GM12878 (cell line): Measurements from ENCODE around the gene BPIFB4.

ENCODE experiments used
- EZH2 ChIP-seq: IDR thresholded peaks from 2 replicates; pipeline ENCODE4 v1.6.1; 2012; ENCODE audit warnings: low read depth, mild to moderate bottlenecking, control low read depth, inconsistent platforms, low read length, borderline replicate concordance; ENCODE audit not compliant: control insufficient read depth
- POLR2A ChIP-seq: IDR thresholded peaks from 2 replicates; pipeline ENCODE4 v1.6.1; 2011; ENCODE audit warnings: low read depth, mild to moderate bottlenecking, low read length
- POLR2AphosphoS2 ChIP-seq: IDR thresholded peaks from 2 replicates; pipeline ENCODE4 v1.6.1; 2011; ENCODE audit warnings: low read depth, mild to moderate bottlenecking, low read length, improper control_type of control experiment, moderate library complexity
- STAT3 ChIP-seq: IDR thresholded peaks from 2 replicates; pipeline ENCODE4 v1.6.1; 2011; ENCODE audit warnings: low read depth, low read length, improper control_type of control experiment
- ZNF274 ChIP-seq: IDR thresholded peaks from one replicate; pipeline ENCODE4 v1.8.0; 2011; ENCODE audit not compliant: insufficient read length, insufficient read depth
- ZZZ3 ChIP-seq: IDR thresholded peaks from 2 replicates; pipeline ENCODE4 v1.6.1; 2011; ENCODE audit warnings: low read depth; ENCODE audit not compliant: control insufficient read depth, insufficient read length
- TF ChIP-seq, protein P1 (sequence below): IDR thresholded peaks from 2 replicates; pipeline ENCODE4 v1.6.1; 2012; ENCODE audit warnings: low read depth, low read length, improper control_type of control experiment
- TF ChIP-seq, protein P2 (sequence below): fragments of 450-650 bp; IDR thresholded peaks from 2 replicates; pipeline ENCODE4 v1.6.1; 2017; ENCODE audit warnings: antibody characterized with exemption, mild to moderate bottlenecking, moderate library complexity
- TF ChIP-seq, protein P3 (sequence below), 3 experiments: IDR thresholded peaks in 2 of 3; conservative IDR thresholded peaks in 1 of 3; 2 replicates each; pipeline ENCODE4 v1.5.1; 2011; ENCODE audit warnings: low read depth in 3 of 3, low read length in 3 of 3, mild to moderate bottlenecking in 3 of 3, control low read depth in 2 of 3, moderate library complexity in 2 of 3, inconsistent platforms in 1 of 3, mixed read lengths in 1 of 3; ENCODE audit not compliant: control insufficient read depth in 2 of 3, insufficient read depth in 1 of 3; ENCODE audit errors: extremely low read depth in 1 of 3
- TF ChIP-seq, protein P4 (sequence below): fragments of 450-650 bp; IDR thresholded peaks from 2 replicates; pipeline ENCODE4 v1.6.1; 2017; ENCODE audit warnings: mild to moderate bottlenecking

DNA sequence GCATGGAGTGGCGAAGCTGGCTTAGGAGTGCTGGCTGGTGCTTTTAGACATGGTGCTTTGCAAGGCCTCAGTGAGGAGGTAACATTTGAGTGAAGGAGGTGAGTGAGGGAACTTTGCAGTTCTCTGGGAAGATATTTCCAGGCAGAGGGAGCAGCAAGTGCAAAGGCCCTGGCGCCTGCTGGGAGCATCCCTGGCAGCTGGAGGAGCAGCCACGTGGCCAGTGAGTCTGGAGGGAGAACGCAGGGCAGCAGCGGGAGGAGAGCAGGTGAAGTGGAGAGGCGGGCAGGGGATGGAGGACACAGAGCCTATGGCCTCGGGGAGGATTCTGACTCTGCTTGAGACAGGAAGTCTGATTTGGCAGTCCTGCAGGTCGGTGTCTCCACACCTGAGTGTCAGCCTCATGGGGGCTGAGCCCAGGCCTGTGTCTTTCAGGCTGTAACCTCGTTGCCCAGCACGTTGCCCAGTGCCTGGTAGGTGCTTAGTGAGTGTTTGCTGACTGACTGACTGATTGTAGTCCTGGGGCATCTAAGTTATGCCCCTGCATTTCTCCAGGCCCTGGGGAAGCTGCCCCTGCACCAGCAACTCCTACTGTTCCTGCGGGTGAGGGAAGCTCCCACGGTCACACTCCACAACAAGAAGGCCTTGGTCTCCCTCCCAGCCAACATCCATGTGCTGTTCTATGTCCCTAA lies 11.0 kb upstream of the BPIFB4 start:
- TF ChIP-seq EZH2 (no peak), POLR2AphosphoS2 (no peak), ZNF274 (no peak), STAT3 (no peak), POLR2A (no peak), ZZZ3 (no peak)
- TF ChIP-seq, protein P1, sequence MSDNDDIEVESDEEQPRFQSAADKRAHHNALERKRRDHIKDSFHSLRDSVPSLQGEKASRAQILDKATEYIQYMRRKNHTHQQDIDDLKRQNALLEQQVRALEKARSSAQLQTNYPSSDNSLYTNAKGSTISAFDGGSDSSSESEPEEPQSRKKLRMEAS, result no peak
- TF ChIP-seq, protein P2, sequence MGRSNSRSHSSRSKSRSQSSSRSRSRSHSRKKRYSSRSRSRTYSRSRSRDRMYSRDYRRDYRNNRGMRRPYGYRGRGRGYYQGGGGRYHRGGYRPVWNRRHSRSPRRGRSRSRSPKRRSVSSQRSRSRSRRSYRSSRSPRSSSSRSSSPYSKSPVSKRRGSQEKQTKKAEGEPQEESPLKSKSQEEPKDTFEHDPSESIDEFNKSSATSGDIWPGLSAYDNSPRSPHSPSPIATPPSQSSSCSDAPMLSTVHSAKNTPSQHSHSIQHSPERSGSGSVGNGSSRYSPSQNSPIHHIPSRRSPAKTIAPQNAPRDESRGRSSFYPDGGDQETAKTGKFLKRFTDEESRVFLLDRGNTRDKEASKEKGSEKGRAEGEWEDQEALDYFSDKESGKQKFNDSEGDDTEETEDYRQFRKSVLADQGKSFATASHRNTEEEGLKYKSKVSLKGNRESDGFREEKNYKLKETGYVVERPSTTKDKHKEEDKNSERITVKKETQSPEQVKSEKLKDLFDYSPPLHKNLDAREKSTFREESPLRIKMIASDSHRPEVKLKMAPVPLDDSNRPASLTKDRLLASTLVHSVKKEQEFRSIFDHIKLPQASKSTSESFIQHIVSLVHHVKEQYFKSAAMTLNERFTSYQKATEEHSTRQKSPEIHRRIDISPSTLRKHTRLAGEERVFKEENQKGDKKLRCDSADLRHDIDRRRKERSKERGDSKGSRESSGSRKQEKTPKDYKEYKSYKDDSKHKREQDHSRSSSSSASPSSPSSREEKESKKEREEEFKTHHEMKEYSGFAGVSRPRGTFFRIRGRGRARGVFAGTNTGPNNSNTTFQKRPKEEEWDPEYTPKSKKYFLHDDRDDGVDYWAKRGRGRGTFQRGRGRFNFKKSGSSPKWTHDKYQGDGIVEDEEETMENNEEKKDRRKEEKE, result no peak
- TF ChIP-seq, protein P3, sequence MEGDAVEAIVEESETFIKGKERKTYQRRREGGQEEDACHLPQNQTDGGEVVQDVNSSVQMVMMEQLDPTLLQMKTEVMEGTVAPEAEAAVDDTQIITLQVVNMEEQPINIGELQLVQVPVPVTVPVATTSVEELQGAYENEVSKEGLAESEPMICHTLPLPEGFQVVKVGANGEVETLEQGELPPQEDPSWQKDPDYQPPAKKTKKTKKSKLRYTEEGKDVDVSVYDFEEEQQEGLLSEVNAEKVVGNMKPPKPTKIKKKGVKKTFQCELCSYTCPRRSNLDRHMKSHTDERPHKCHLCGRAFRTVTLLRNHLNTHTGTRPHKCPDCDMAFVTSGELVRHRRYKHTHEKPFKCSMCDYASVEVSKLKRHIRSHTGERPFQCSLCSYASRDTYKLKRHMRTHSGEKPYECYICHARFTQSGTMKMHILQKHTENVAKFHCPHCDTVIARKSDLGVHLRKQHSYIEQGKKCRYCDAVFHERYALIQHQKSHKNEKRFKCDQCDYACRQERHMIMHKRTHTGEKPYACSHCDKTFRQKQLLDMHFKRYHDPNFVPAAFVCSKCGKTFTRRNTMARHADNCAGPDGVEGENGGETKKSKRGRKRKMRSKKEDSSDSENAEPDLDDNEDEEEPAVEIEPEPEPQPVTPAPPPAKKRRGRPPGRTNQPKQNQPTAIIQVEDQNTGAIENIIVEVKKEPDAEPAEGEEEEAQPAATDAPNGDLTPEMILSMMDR (IDR thresholded peaks at IDR 0.05 in 2 of 3, conservative IDR thresholded peaks at IDR 0.05 in 1 of 3; ENCODE audit: control insufficient read depth in 2 of 3, extremely low read depth in 1 of 3, insufficient read depth in 1 of 3, low read depth in 3 of 3, low read length in 3 of 3), result no peak
- TF ChIP-seq, protein P4, sequence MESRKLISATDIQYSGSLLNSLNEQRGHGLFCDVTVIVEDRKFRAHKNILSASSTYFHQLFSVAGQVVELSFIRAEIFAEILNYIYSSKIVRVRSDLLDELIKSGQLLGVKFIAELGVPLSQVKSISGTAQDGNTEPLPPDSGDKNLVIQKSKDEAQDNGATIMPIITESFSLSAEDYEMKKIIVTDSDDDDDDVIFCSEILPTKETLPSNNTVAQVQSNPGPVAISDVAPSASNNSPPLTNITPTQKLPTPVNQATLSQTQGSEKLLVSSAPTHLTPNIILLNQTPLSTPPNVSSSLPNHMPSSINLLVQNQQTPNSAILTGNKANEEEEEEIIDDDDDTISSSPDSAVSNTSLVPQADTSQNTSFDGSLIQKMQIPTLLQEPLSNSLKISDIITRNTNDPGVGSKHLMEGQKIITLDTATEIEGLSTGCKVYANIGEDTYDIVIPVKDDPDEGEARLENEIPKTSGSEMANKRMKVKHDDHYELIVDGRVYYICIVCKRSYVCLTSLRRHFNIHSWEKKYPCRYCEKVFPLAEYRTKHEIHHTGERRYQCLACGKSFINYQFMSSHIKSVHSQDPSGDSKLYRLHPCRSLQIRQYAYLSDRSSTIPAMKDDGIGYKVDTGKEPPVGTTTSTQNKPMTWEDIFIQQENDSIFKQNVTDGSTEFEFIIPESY, result no peak
